AG04450 (cell line): Measurements from ENCODE around the gene BAG3. TPM values are rescaled to one million over a fixed set of nuclear protein-coding genes. Genes with fewer than 3 reads are reported as not detected.
"Not testable (repeated sequence)": the region's sequence is repeated elsewhere in the genome, so short reads cannot be mapped to it uniquely, and the experiment has no call there.

Experiments
- CTCF ChIA-PET: fragments of 300-600, 350-600 bp; formaldehyde crosslinking; extraction: SDS; loops from one replicate; lab custom pipeline; 2022; ENCODE audit warnings: antibody characterized with exemption, inconsistent platforms; lab: Charles Lee
- POLR2A ChIA-PET: fragments of 350-600 bp; formaldehyde crosslinking; extraction: SDS; loops from one replicate; lab custom pipeline; 2021; ENCODE audit warnings: antibody characterized with exemption, inconsistent platforms; lab: Yijun Ruan, JAX
- DNase-seq: peaks from one replicate; pipeline ENCODE4 v3.0.0-alpha.2; 2011; ENCODE audit warnings: low read depth, low spot score
- H3K27ac ChIP-seq: one replicate; pipeline ENCODE4 v1.5.1; 2012; ENCODE audit warnings: low read depth, low read length, control low read depth
- H3K27me3 ChIP-seq: one replicate; pipeline ENCODE4 v1.6.0; 2012; ENCODE audit warnings: low read length; ENCODE audit not compliant: control insufficient read depth, insufficient read depth
- H3K4me3 ChIP-seq: 2 replicates; pipeline ENCODE4 v1.5.1; 2011; ENCODE audit warnings: mild to moderate bottlenecking, low read depth, low read length, control low read depth
- H3K9me3 ChIP-seq: 2 replicates; pipeline ENCODE4 v1.5.1; 2012; ENCODE audit warnings: low read length; ENCODE audit not compliant: control insufficient read depth, insufficient read depth
- polyA plus RNA-seq: library from polyadenylated mRNA; depleted of rRNA; stranded (reverse); fragments of >200 nt; gene quantifications from 2 replicates; pipeline ENCODE4 v1.2.3, GENCODE V29; 2011
- TF ChIP-seq, protein P1 (sequence below): IDR thresholded peaks from 2 replicates; pipeline ENCODE4 v1.5.1; 2011; ENCODE audit warnings: low read depth, low read length, control low read depth, inconsistent platforms

Gene BAG3
- polyA plus RNA-seq, 1 experiment, result 12.7 TPM

DNA sequence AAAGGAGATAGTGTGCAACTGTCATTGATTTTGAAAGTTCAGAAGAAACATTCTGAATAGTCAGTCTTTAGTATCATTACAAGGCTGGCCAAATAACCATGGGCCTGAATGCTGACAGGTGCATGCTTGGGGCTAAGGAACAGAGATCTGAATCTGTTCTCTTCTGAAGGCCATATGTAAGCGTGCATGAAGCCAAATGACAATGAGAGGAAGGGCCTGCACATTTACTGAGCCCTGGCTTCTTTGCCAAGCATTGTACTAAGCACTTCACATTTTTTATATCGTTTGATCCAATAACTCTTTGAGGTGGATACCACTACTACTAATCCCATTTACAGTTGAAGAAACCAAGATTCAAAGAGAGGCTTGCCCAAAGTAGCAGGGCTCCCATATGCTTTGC is 32.0 kb upstream of the BAG3 start:
- DNase-seq, result no peak
- no peak overlapping the region for H3K4me3 ChIP-seq
- TF ChIP-seq, protein P1, sequence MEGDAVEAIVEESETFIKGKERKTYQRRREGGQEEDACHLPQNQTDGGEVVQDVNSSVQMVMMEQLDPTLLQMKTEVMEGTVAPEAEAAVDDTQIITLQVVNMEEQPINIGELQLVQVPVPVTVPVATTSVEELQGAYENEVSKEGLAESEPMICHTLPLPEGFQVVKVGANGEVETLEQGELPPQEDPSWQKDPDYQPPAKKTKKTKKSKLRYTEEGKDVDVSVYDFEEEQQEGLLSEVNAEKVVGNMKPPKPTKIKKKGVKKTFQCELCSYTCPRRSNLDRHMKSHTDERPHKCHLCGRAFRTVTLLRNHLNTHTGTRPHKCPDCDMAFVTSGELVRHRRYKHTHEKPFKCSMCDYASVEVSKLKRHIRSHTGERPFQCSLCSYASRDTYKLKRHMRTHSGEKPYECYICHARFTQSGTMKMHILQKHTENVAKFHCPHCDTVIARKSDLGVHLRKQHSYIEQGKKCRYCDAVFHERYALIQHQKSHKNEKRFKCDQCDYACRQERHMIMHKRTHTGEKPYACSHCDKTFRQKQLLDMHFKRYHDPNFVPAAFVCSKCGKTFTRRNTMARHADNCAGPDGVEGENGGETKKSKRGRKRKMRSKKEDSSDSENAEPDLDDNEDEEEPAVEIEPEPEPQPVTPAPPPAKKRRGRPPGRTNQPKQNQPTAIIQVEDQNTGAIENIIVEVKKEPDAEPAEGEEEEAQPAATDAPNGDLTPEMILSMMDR, result no peak
- H3K9me3 ChIP-seq, result no peaks in the 10 kb centered on the region
- ChIA-PET POLR2A (no interaction called here), CTCF (interaction anchor here (0.7 kb wide), 1 partner anchor 18 kb away, joined by 3 read pairs; no protein-coding TSS in a partner anchor)
- H3K27ac ChIP-seq, result no peak overlapping the region
- H3K27me3 ChIP-seq, result no peaks in the 10 kb centered on the region

DNA sequence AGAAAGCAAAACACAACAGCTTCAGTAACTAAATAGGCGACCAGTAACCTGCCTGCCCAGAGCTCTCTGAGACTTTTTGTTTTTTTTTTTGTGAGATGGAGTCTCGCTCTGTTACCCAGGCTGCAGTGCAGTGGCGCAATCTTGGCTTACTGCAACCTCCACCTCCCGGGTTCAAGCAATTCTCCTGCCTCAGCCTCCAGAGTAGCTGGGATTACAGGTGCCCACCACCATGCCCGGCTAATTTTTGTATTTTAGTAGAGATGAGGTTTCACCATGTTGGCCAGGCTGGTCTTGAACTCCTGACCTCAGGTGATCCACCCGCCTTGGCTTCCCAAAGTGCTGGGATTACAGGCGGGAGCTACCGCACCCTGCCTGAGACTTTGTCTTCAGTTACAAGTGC is 31.4 kb upstream of the BAG3 start:
- H3K4me3 ChIP-seq, POLR2A ChIA-PET, DNase-seq, H3K27me3 ChIP-seq, H3K9me3 ChIP-seq: not testable (repeated sequence)
- H3K27ac ChIP-seq, result peak overlapping the region; percentile 61
- CTCF ChIA-PET, result interaction anchor here (0.7 to 1.5 kb wide), 2 partner anchors 11 to 19 kb away, joined by 3 to 4 read pairs; no protein-coding TSS in a partner anchor

DNA sequence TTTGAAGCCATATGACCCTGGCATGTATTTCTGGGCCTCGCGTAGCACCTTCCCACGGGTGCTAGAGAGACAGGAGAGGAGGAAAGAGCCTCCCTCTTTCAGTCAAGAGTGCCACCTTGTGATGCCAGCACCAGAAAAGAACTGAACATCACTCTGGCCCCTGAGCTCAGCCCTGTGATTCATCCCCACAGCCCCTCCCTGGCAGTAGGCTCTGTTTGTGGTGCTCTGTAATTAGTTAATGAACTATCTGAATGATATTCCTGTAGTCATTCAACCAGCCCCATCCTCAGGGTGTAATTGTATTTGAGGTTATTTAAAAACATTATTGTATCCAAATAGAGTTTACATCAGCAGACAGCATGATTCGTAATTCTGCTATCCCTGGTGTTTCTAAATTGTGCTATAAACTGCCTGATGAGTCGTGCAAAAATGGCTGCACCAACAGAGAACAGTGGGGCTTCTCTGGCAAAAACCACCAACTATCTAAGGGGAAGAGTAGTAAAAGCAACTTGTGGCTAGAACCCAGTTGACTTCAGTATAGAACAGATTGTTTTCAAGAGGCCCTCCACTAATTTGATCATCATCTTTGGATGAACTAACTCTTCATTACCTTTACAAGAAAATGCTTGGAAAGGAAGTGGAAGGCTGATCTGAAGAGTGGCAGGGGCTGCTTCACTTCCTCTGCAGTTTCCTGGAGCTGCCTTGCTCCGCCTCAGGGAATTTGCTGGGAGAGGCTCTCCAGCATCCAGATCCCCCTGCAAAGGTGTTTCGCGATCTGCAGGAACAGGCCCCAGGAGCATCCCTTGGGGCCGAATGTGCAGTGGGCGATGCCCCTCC is 30.7 kb upstream of the BAG3 start:
- Histone ChIP-seq H3K9me3 (no peaks in the 10 kb centered on the region), H3K27me3 (no peaks in the 10 kb centered on the region), H3K27ac (peak overlapping the region; percentile 61), H3K4me3 (no peak overlapping the region)
- DNase-seq, result no peak
- CTCF ChIA-PET, result interaction anchor here (0.7 to 1.5 kb wide), 2 partner anchors 12 to 19 kb away, joined by 3 to 4 read pairs; no protein-coding TSS in a partner anchor
- TF ChIP-seq, protein P1, result no peak
- POLR2A ChIA-PET, result no interaction called here

DNA sequence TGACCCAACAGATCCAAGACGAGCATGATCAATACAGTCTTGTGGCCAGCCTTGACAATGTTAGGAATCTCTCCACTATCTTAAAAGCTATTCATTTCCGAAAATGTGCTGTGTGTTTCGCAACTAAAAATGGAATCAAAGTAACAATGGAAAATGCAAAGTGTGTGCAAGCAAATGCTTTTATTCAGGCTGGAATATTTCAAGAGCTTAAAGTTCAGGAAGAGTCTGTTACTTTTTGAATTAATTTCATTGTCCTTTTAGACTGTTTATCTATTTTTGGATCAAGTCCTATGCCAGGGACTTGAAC is 30.1 kb upstream of the BAG3 start:
- CTCF ChIA-PET, result interaction anchor here (1.5 kb wide), 1 partner anchor 12 kb away, joined by 4 read pairs; no protein-coding TSS in a partner anchor
- DNase-seq, result no peak
- H3K27me3 ChIP-seq, result no peaks in the 10 kb centered on the region
- no peak overlapping the region for H3K4me3 ChIP-seq
- POLR2A ChIA-PET, result no interaction called here
- TF ChIP-seq, protein P1, result no peak
- H3K9me3 ChIP-seq, result no peaks in the 10 kb centered on the region
- H3K27ac ChIP-seq, result no peak overlapping the region

DNA sequence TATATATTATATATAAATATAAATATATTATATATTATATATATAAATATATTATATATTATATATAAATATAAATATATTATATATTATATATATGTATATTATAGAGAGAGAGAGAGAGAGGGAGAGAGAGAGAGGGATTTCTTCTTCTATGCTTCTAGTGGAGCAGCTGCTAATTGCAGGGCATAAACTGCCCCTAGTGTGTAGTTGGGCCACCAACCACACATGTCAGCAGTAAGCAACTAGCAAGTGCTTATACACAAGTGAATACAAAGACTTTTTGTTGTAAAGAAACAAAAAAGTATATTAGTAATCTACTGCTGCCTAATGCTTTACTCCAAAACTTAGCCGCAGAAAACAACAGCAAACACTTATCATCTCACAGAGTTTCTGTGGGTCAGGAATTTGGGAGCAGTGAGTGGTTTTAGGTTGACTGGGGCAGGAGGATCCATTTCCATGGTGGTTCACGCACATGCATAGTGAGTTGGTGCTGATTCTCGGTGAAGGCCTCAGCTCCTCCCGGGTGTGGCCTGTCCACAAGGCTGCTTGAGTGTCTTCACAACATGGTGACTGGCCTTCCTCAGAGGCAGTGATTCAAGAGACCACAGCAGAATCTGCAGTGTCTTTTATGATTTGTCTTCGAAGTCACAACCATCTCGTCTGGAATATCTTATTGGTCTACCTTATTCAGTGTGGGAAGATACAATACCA is 25.5 kb upstream of the BAG3 start:
- H3K4me3 ChIP-seq, result no peak overlapping the region
- TF ChIP-seq, protein P1, result no peak
- no peaks in the 10 kb centered on the region for H3K27me3 ChIP-seq
- ChIA-PET POLR2A (no interaction called here), CTCF (no interaction called here)
- H3K9me3 ChIP-seq, result no peaks in the 10 kb centered on the region
- H3K27ac ChIP-seq, result no peak overlapping the region
- DNase-seq, result no peak
